ENCODE measurements around the gene CD151.

CD151 gene

DNA sequence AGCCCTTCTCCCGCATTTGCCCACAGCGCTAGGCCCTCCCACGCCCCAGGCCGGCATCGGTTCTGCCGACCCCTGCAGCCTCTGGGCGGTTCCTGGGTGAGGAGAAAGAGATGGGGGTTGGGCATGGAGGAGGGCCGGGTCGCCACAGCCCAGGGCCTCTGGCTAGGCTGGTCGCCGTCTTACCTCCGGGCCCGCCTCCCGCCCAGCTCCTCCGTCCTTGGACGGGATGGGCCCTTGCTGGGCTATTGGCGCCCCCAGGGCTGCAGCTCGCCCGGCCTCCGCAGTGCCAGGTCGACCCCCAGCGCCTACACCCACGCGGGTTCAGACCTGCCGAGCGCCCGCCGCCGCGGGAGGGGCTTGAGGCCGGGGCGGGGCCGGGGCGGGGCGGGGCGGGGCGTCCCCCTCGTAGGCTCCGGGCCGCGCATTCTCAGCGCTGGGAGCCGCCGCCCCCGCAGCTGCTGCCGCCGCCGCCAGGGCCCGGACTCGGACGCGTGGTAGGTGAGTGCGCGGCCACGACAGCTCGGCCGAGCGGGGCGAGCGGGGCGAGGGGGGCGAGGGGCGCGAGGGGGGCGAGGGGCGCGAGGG is at the start of gene CD151:
TSS of gene CD151 (plus strand) at position 424 of the 585 bp plus-strand sequence. CDS start 3,118 bp downstream, outside the sequence.
- peak; percentile 61 for DNase-seq

GRCh38 chr11:783581-784015 is 49.2 kb upstream of the CD151 start:
- DNase-seq, result no peak

DNA sequence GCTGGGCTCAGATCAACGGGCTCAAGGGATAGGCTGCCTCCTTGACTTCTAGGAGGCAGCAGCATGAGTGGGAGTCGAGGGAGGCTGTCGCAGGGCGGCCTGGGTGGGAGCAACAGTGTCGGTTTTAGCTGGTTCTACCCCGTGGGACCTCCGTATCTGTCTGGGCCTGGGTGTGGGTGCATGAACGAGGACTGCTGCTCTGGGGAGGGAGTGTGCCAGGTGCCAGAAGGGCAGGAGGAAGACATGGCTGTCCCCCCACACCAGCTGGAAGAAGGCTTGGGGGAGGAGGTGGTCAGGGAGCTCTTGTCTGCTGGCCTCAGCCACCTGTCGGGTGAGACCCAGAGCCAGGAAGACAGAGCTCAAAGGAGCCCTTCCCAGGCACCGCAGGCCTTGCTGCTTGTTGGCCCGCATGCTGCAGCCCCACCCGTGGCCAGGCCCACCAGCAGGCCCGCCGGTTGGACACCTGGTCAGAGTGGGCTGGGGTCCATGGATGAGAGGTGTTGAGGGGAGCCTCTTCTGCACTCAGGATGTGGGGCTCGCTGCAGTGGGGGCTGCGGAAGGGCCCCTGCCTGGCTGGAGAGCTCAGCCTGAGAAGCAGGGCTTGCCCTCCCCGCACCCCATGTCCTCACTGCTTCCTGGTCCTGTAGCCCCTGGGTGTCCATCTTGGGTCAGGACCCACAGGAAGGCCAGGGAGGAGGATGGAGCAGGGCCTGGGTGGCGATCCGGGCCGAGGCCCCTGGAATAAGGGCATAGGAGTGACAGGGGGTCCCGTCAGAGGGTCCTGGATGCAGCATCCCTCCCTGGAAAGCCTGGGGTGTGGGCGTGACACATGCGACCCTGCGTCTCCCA is 46.3 kb upstream of the CD151 start:
- no peak for DNase-seq

DNA sequence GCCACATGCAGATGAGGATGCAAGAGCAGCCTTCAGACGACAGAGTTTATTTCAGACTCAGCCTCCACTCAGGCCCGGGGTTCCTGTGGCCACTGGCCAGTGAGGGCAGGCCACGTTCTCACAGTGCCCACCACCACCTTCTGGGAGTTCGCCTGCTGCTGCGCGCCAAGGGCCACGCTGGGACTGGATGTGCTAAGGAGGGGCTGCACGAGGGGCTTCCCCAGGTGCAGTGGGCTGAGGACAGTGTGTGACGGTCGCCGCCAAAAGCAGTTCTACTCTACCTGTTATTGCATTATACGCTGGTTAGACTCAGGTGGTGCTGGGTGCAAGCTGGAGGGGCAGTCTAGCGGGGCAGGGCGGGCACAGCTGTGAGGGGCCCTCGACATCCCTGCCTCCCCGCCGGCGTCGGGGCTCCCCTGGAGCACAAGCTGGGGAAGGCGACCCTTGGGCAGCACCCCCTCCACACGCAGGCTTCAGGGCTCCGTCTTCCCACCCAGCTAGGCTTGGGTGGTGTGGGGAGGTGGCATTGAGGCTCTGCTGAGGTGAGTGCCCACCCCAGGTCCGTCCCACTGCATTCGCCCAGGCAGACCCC is 45.6 kb upstream of the CD151 start:
- DNase-seq, result no peak

- DNase-seq, result no peak
Measured at GRCh38 chr11:788009-788640, 44.6 kb upstream of the CD151 start.

DNA sequence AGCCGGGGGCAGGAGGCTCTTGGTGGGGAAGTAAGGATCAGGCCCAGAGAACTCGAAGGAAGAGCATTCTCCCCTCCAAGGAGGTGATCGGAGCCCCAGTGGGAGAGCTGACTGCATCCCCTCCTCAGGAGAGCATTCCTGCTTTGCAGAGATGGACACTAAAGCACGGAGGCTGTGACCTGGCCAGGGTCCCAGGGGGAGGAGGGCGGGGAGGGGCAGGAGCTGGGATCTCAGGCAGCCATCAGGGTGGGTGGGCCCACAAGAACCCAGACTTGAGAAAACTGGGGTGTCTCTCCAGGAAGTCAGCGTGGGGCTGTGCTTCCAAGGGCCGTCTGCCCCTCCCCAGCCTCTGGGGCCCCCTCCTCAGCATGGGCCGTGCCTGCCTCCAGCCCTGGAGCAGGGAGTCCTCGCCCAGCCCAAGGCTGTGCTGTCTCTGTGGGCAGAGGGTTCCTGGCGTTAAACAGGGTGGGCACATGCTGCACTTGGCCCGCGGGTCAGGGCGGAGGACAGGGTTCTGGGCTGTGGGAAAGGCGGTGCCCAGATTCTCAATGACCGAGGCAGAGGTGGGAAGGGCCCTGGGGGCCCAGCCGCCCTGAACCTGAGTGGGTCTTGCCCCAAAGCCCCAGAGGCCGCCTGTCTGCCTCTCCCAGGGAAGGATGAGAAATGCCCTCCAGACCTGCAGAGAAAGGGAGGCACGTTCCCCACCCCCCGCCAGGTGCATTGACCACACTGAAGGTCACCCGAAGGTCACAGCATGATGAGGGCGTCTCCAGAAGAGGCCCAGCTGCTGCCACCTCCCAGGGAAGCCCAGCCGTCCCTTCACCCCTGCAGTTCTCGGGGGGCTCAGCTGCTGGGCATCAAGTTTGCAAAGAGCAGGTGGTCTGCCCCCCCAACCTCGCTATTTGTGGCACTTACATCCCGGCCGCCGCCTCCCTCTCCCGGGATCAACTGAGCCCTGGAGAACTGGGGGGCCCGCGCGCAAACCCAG is 43.5 kb upstream of the CD151 start:
- DNase-seq, result no peak

GRCh38 chr11:789943-790342 is 42.8 kb upstream of the CD151 start, which contains the start of gene CEND1:
TSS of gene CEND1 (minus strand) at chr11:790090. CDS start at chr11:788576, 1,514 bp downstream.
- peak; percentile 57 for DNase-seq

DNA sequence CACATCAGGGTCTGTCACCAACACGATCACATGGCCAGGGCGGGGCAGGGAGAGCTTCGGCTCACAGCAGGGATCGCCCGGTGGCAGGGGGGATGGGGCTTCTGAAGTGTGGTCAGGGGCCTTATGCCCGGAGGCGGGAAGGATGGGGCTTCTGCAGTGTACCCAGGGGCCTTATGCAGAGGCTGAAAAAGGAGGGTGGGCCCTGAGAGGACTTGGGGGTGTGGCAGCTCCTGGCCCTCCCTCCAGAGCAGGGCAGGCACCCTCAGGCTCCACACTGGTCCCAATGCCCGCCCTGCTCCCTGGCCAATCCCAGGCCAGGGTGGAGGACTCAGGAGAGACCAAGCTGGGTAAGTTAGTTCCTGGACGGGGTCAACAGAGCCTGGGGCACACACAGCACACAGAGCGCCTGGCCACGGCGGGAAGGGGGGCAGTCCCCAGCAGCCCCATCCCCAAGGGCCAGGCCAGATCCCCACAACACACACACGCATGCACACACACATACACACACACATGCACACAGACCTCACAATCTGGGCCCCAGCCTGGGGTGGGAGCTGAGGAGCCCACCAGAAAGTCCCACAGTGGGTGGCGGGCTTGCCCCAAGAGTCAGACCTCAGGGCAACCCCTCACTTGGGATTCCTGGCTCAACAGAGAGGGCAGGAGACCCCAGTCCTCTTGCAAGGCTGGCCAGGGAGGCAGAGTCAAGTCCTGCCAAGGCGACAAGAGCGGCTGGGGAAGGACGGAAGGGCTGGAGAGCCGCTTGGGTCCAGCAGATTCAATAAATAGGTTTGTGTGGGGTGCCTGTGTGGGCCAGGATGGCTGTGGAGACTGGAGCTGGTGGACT is 41.8 kb upstream of the CD151 start:
- no peak for DNase-seq

GRCh38 chr11:791658-792534 is 40.9 kb upstream of the CD151 start:
- no peak for DNase-seq

- no peak for DNase-seq
Measured at GRCh38 chr11:792535-792821, 40.3 kb upstream of the CD151 start.

DNA sequence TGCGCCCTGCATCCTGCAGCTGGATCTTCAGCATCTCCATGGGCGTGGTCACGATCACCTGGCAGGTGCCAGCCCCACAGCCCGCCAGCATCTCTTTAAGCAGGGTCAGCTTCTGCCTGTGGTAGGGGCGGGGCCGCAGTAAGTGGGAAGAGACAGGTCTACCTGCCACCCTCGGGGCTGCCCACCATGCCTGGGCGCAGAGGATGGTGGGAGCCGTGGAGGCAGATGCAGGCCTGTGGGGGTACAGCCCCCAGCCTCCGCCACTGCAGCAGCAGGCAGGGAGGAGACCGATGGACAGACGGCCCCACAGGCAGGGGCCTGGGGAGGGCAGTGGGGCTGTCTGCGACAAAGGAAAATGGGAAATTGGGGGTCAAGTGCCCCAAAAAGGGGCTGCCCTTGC is 39.9 kb upstream of the CD151 start:
- no peak for DNase-seq

DNA sequence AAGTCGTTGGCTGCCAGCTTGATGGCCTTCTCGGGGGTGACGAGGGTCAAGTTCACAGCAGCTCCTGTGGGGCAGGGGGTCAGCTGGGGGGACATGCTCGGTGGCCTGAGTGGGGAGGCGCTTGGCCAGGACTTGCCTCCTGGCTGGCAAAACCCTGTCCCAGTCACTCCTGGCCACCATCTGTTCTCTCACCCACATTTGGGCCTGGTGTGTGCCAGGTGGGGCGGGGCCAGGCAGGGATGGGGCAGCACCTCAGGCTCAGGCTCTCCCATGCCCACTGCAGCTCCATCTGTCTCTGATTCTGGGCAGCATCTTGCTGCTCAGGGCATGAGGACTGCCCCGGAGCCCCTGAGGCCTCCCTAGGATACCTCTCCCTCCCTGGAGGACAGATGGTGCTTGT is 39.2 kb upstream of the CD151 start:
- DNase-seq, result no peak

- no peak for DNase-seq
Measured at GRCh38 chr11:794013-794765, 38.6 kb upstream of the CD151 start.

DNA sequence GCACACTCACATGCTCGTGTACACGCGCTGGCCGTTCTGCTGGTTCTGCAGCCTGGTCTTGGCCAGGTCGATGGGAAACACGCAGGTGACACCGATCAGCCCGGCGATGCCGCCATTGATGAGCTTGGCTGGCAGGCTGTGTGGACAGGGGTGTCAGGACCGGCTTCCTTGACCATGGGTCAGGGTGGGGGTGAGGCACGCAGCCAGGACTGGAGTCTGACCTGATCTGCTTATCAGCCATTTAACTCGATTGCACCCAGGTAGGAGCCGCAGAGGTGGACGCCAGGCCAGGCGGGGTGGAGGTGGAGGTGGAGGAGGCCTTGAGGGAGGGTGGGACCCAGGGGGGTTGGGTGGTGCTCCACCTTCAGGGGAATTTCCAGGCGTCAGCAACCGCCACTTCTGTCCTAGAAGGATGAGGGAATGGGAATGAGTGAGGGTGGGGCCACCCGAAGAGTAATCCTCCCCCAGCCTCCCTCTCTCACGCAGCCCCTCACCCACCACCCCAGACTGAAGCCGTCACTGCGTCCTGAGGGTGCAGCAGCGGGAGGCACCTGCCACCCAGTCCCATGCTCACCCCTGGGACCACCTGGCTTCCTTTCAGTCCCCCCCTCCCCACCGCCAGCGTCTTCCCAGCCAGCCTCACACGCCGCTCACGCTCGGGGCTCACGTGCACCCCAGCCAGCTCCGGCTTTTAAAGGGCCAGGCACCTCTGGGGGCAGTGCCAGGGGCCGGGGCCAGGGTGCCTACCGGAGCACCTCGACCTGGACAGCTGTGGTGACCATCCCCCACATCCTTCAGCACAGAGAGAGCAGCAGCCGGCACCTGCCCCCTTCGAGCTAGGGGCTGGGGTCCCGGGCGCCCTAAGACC is 37.8 kb upstream of the CD151 start:
- DNase-seq, result no peak

GRCh38 chr11:795634-796564 is 36.9 kb upstream of the CD151 start:
- DNase-seq, result peak; percentile 74

GRCh38 chr11:796565-797295 is 36.0 kb upstream of the CD151 start:
- DNase-seq, result no peak
